Esophagus muscularis mucosa (tissue), 3 donors: ENCODE measurements around the gene TOM1L2.

Experiments used
- CTCF ChIP-seq, 3 experiments: fragments of 200-600 bp in 2 of 3; fragments of 450-650 bp in 1 of 3; sonication (generic) in 2 of 3; IDR thresholded peaks; one replicate each; pipeline ENCODE4 v1.5.1; 2017 to 2019; ENCODE audit warnings: antibody characterized with exemption in 3 of 3, mild to moderate bottlenecking in 2 of 3, moderate library complexity in 1 of 3
- EP300 ChIP-seq: sonication (generic); formaldehyde crosslinking; IDR thresholded peaks from one replicate; pipeline ENCODE4 v1.6.1; 2017; ENCODE audit warnings: antibody characterized with exemption

GRCh38 chr17:17873450-17873991, 98.7 kb downstream of the TOM1L2 start:
- TF ChIP-seq CTCF (IDR thresholded peaks at IDR 0.05), result no peak
- no peak for TF ChIP-seq EP300
